Hepatocyte (in vitro differentiated cells): ENCODE data around the gene OR51Q1.

ENCODE experiments used
- CTCF ChIP-seq: fragments of 200-600 bp; sonication (generic); IDR thresholded peaks from 2 replicates; pipeline ENCODE4 v1.5.1; 2016; ENCODE audit warnings: antibody characterized with exemption, mild to moderate bottlenecking; ENCODE audit not compliant: poor library complexity
- EZH2 ChIP-seq: fragments of 200-600 bp; sonication (generic); IDR thresholded peaks from 2 replicates; pipeline ENCODE4 v1.6.1; 2016; ENCODE audit warnings: antibody characterized with exemption, mild to moderate bottlenecking, borderline replicate concordance
- EZH2phosphoT487 ChIP-seq: fragments of 200-600 bp; sonication (generic); IDR thresholded peaks from one replicate; pipeline ENCODE4 v1.6.1; 2018; ENCODE audit warnings: antibody characterized with exemption, mild to moderate bottlenecking, low read depth, moderate library complexity; ENCODE audit not compliant: unreplicated experiment, severe bottlenecking

- TF ChIP-seq CTCF (no peak), EZH2phosphoT487 (no peak), EZH2 (no peak)
Observed at GRCh38 chr11:5420993-5421392, 918 bp upstream of the OR51Q1 start.
